ENCODE results near the gene NBPF11.
"Not testable (repeated sequence)": the region's sequence is repeated elsewhere in the genome, so short reads cannot be mapped to it uniquely, and the experiment has no call there.

The NBPF11 gene

DNA sequence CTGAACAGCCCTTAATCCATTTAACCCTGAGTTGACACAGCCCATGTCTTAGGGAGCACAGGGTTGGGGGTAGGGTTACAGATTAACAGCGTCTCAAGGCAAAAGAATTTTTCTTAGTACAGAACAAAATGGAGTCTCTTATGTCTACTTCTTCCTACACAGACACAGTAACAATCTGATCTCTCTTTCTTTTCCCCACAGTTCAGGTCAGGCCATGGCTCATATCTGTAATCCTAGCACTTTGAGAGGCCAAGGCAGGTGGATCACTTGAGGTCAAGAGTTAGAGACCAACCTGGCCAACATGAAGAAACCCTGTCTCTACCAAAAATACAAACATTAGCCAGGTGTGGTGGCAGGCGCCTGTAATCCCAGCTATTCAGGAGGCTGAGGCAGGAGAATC, 13.5 kb downstream of the NBPF11 start:
- not testable (repeated sequence) for FAIRE-seq; DNase-seq (ENCODE audit: insufficient read length, low spot score)

DNA sequence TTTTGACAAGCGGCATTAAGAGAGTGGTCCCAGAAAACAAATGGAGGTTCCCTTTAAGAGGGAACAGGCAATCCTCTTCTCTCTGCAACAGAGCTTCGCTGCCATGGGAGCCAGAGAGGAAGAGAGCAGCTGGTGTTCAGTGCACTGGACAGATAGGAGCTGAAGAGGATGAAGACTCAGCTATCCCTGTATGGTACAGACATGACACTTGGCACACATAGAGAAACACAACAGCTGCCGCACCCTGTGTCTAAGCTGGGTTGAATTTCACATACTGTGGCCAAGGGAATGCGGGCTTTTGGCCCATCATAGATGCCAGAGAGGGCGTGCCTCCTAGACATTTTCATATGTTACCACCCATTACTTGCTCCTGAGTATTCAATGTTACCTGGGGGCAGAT, 29.7 kb downstream of the NBPF11 start:
- DNase-seq (ENCODE audit: insufficient read length, low spot score); FAIRE-seq: not testable (repeated sequence)

DNA sequence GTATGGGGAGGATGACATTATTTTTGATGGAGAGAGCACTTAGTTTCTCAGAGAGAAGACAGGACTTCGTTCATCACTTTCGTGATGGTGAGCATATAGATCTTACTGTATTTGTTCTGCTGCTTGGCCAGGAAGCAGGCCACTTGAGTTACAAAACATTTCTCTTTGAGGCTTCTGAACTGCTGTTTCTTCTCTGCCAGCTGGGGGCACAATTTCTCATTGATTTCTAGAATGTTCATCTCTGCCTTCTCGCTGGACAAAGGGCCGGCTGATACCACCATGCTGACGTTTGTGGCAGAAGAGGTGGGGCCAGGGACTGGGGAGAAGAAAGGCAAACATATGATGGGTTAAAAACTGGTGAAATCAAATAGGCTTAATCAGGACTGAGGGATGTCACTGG, 31.7 kb downstream of the NBPF11 start:
- not testable (repeated sequence) for DNase-seq (ENCODE audit: insufficient read length, low spot score); FAIRE-seq
- TF ChIP-seq, protein P1, sequence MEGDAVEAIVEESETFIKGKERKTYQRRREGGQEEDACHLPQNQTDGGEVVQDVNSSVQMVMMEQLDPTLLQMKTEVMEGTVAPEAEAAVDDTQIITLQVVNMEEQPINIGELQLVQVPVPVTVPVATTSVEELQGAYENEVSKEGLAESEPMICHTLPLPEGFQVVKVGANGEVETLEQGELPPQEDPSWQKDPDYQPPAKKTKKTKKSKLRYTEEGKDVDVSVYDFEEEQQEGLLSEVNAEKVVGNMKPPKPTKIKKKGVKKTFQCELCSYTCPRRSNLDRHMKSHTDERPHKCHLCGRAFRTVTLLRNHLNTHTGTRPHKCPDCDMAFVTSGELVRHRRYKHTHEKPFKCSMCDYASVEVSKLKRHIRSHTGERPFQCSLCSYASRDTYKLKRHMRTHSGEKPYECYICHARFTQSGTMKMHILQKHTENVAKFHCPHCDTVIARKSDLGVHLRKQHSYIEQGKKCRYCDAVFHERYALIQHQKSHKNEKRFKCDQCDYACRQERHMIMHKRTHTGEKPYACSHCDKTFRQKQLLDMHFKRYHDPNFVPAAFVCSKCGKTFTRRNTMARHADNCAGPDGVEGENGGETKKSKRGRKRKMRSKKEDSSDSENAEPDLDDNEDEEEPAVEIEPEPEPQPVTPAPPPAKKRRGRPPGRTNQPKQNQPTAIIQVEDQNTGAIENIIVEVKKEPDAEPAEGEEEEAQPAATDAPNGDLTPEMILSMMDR (IDR thresholded peaks at IDR 0.05; ENCODE audit: insufficient read depth, missing control alignments) = peak; percentile 26

DNA sequence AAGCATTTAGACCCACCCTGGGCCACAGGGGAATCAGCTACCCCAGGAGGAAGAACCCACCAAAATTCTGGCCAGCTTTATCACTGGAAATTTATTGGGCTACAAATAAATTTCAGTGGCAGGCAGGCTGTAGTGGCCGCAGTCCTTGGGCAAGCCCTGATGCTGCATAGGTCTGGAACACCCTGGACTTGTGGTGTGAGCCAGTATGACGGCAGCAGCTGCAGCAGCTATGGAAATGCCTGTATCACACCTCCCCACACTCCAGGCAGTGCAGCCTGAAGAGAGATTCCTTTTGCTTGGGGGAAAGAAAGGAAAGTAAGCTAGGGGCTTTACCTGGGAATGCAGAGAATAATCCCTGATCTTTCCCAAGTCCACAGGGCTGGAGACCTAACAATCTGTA, 56.3 kb downstream of the NBPF11 start:
- DNase-seq (ENCODE audit: insufficient read length, low spot score); FAIRE-seq: not testable (repeated sequence)

DNA sequence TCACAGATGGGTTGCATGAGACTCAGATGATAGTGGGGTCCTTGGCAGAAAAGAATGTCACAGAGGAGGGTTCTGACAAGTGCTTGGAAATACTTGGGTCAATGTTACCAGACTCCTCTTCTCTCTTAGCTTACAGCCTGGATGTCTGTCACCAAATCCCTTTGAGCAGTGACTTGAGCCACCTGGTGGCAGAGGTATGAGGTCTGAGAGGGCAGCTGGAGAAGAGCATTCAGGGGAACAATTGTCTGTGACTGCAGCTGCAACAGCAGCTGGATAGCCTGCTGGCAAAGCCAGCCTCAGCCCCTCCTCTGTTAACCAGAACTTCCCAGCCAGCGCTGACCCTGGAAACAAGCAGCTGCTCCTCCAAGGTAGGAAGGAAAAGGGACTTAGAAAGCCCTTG, 65.9 kb downstream of the NBPF11 start:
- FAIRE-seq; DNase-seq (ENCODE audit: insufficient read length, low spot score): not testable (repeated sequence)

DNA sequence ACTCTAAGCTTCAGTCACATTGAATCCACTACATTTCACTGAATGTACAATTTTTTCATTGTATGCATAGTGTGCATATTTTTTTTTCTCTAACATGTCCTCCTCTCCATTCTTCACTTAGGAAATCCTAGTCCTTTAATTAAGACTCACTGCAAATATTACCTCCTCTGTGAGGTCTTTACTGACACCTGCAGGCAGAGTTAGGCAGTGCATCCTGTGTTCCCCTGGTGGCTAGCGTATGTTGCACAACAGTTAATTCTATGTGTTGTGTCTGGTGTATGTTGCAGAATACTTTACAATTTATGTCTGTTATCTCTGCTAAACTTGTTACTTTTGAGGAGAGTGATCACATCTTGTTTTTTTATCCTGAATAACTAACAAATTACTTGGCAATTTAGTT, 70.9 kb downstream of the NBPF11 start:
- DNase-seq (ENCODE audit: insufficient read length, low spot score); FAIRE-seq: not testable (repeated sequence)

DNA sequence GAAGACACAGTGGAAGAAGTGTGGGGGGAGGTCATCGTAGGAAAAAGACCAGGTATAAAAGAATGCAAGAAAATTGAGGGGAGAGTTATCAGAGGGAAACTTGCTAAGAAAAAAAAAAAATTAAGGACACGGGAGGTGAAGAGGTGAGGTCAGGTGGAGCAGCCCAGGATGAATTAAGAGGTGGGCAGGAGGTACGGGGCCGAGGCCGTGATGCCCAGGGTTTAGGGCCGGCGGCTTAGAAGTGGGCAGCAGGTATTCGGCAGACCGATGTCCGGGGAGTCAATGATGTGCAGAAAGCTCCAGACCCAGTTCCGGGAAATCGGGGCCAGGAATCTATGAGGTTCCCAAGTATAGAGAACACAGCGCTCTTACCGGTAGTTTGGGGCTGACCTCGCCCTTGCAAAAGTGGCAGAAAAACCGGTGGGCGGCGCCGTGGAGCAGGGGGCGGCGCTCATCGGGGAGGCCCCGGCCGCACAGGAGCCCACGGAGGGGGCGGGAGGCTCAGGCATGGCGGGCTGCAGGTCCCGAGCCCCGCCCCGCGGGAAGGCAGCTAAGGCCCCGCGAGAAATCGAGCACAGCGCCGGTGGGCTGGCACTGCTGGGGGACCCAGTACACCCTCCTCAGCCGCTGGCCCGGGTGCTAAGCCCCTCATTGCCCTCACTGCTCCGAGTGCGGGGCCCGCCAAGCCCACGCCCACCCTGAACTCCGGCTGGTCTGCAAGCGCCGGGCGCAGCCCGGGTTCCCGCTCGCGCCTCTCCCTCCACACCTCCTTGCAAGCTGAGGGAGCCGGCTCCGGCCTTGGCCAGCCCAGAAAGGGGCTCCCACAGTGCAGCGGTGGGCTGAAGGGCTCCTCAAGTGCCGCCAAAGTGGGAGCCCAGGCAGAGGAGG, 73.2 kb downstream of the NBPF11 start:
- not testable (repeated sequence) for DNase-seq (ENCODE audit: insufficient read length, low spot score); FAIRE-seq

DNA sequence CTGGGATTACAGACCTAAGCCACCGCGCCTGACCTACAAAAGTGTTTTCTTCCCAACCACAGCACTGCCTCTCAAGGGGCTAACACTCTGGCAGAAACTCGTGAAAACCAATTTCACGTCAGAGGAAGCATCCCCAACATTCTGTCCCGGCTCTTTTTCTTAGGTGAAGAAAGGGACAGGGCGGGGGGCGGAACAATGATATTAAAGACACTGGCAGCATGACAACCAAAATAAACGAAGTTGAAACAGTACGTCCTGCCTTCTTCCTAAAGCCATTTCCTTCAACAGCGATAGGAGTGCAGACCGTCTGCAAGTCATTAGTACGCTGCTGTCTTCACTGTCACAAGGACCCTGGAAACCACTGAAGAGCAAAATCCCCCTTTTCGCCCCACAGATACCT, 74.0 kb downstream of the NBPF11 start:
- not testable (repeated sequence) for DNase-seq (ENCODE audit: insufficient read length, low spot score); FAIRE-seq

DNA sequence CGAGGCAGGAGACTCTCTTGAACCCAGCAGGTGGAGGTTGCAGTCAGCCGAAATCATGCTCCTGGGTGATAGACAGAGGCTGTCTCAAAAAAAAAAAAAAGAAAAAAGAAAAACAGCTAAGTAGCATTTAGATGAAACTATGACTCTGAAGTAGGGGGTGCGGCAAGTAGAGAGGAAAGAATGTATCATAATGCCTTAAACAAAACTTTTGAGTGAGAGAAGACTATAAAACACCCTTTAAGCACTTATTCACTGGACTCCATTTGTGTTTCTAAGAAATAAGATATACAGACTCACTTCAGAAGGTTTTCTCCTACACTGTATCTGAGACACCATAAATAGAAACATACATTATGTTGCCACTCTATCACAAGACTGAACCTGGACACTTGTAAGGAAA, 74.6 kb downstream of the NBPF11 start:
- not testable (repeated sequence) for DNase-seq (ENCODE audit: insufficient read length, low spot score); FAIRE-seq

DNA sequence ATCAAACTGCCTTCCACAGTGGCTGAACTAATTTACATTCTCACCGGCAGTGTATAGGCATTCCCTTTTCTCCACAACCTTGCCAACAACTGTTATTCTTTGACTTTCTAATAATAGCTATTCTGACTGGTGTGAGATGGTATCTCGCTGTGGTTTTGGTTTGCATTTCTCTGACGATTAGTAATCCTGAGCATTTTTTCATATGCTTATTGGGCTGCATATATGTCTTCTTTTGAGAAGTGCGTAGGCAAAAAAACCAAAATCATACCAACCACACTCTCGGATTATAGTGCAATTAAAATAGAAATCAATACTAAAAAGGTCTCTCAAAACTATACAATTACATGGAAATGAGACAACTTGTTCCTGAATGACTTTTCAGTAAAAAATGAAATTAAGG, 78.7 kb downstream of the NBPF11 start:
- DNase-seq (ENCODE audit: insufficient read length, low spot score); FAIRE-seq: not testable (repeated sequence)

DNA sequence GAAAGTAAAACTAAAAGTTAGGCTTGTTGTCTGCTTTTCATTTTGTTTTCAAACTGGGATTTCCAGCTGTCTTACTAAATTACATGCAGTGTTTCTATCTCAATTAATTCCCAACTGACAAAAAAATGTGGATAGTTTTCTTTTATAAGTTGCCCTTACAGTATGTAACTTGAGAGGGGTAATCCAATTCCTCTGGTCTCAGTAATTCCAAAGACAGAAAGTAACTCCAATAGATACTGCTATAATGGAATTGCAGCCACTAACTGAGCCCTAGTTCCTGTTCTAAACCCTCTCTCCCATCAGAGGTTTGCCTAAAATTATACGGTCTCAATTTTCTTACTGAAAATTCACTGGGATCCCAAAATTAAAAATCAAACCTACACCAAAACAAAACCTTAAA, 83.5 kb downstream of the NBPF11 start:
- not testable (repeated sequence) for FAIRE-seq; DNase-seq (ENCODE audit: insufficient read length, low spot score)

DNA sequence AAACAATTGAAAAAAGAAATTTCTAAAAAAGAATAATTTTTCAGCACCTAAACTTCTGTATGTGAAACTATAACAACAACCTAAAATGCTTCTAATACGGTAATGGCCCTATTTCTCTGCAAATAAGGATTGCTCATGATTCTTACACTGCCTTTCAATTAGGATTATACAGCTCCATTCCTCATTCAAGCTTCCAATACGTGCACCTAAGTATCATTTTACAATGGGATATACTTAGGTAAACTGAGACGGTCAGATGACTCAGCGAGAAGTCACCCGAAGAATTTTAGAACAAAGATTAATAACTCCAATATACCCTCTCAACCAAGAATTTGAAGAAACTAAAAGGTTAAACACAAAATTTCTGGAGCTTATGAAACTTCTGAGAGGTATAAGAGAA, 83.9 kb downstream of the NBPF11 start:
- not testable (repeated sequence) for DNase-seq (ENCODE audit: insufficient read length, low spot score); FAIRE-seq

DNA sequence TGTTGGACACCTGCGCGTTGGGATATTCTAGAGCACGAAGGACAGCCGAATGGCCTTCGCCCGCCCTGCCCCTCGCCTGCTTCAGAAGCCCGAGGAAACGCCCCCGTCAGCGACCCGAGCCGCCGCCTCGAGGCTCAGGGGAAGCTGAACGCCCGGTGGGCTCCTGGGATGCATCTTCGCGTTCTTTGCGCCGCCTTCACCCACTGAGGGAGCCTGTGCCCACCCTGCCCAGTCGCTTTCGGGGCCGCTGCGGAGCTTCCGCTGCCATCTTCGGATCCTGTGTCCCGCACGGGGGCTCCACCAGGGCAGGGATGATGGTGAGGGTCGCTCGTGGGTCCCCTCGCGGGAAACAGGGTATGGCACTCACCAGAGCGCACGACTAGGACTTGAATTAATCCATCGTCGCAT, 91.8 kb downstream of the NBPF11 start:
- FAIRE-seq; DNase-seq (ENCODE audit: insufficient read length, low spot score): not testable (repeated sequence)

DNA sequence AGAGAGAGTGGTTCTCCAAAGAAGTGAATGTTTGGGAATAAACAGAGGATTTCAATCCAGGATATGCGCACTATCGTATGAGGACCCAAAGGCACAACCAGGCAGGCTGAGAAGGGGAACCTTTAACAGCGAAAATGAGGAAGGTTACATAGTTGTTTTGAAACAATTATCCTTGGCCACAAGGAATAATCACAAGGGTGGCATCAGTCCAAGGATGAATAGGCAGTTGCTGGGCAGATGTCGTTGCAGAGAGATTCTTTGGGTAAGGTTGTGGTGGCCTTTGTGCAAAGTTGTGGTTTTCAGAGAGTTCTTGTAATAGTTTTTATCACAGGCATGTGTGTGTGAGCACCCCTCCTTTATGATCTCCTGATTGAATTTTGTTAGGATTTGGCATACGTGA, 94.7 kb downstream of the NBPF11 start:
- not testable (repeated sequence) for FAIRE-seq; DNase-seq (ENCODE audit: insufficient read length, low spot score)

Data from D721Med (cell line).